ENCODE results near the gene IL7R. TPM values are rescaled to one million over a fixed set of nuclear protein-coding genes. Genes with fewer than 3 reads are reported as not detected.

IL7R gene
- total RNA-seq, 1 donor from 2014 or later, result 6.6 TPM

GRCh38 chr5:35879096-35879495, 22.4 kb downstream of the IL7R start:
- no peak for TF ChIP-seq CTCF (IDR thresholded peaks at IDR 0.05)
- Histone ChIP-seq H3K9me3 (no peaks in the 10 kb centered on the region), H3K27ac (no peak overlapping the region), H3K4me1 (no peaks in the 10 kb centered on the region), H3K27me3 (no peaks in the 10 kb centered on the region), H3K4me3 (no peak overlapping the region), H3K36me3 (no peaks in the 10 kb centered on the region)
- DNase-seq (ENCODE audit: low spot score in 2 of 2), result no peak
- intact Hi-C loops (cut with DNase I), result no loop called here

- Histone ChIP-seq H3K36me3 (no peaks in the 10 kb centered on the region), H3K27me3 (no peaks in the 10 kb centered on the region), H3K27ac (no peak overlapping the region), H3K4me3 (no peak overlapping the region), H3K9me3 (no peaks in the 10 kb centered on the region), H3K4me1 (no peaks in the 10 kb centered on the region)
- intact Hi-C loops (cut with DNase I), result no loop called here
- no peak for TF ChIP-seq CTCF (IDR thresholded peaks at IDR 0.05)
- no peak for DNase-seq (ENCODE audit: low spot score in 2 of 2)
Measured at GRCh38 chr5:35879649-35880048, 23.0 kb downstream of the IL7R start.

- Histone ChIP-seq H3K27ac (no peak overlapping the region), H3K4me3 (no peak overlapping the region), H3K9me3 (no peaks in the 10 kb centered on the region), H3K27me3 (no peaks in the 10 kb centered on the region), H3K36me3 (no peaks in the 10 kb centered on the region), H3K4me1 (no peaks in the 10 kb centered on the region)
- intact Hi-C loops (cut with DNase I), result no loop called here
- no peak for DNase-seq (ENCODE audit: low spot score in 2 of 2)
- TF ChIP-seq CTCF (IDR thresholded peaks at IDR 0.05), result no peak
Measured at GRCh38 chr5:35880156-35880555, 23.5 kb downstream of the IL7R start.

GRCh38 chr5:35881758-35882157, 25.1 kb downstream of the IL7R start:
- Histone ChIP-seq H3K4me1 (no peaks in the 10 kb centered on the region), H3K27ac (no peak overlapping the region), H3K36me3 (no peaks in the 10 kb centered on the region), H3K9me3 (no peaks in the 10 kb centered on the region), H3K4me3 (no peak overlapping the region), H3K27me3 (no peaks in the 10 kb centered on the region)
- no peak for DNase-seq (ENCODE audit: low spot score in 2 of 2)
- TF ChIP-seq CTCF (IDR thresholded peaks at IDR 0.05), result no peak
- intact Hi-C loops (cut with DNase I), result no loop called here

- Histone ChIP-seq H3K36me3 (no peaks in the 10 kb centered on the region), H3K27ac (no peak overlapping the region), H3K4me1 (no peaks in the 10 kb centered on the region), H3K9me3 (no peaks in the 10 kb centered on the region), H3K27me3 (no peaks in the 10 kb centered on the region), H3K4me3 (no peak overlapping the region)
- intact Hi-C loops (cut with DNase I), result no loop called here
- DNase-seq (ENCODE audit: low spot score in 2 of 2), result no peak
- no peak for TF ChIP-seq CTCF (IDR thresholded peaks at IDR 0.05)
Measured at GRCh38 chr5:35884191-35884769, 27.6 kb downstream of the IL7R start.

- Histone ChIP-seq H3K27ac (no peak overlapping the region), H3K27me3 (no peaks in the 10 kb centered on the region), H3K36me3 (no peaks in the 10 kb centered on the region), H3K4me1 (no peaks in the 10 kb centered on the region), H3K9me3 (no peaks in the 10 kb centered on the region), H3K4me3 (no peak overlapping the region)
- no peak for DNase-seq (ENCODE audit: low spot score in 2 of 2)
- TF ChIP-seq CTCF (IDR thresholded peaks at IDR 0.05), result no peak
- intact Hi-C loops (cut with DNase I), result no loop called here
Measured at GRCh38 chr5:35884773-35885172, 28.1 kb downstream of the IL7R start.
